ENCODE measurements around the gene ABCC10. TPM values are rescaled to one million over a fixed set of nuclear protein-coding genes. Genes with fewer than 3 reads are reported as not detected.
"Not testable (repeated sequence)": the region's sequence is repeated elsewhere in the genome, so short reads cannot be mapped to it uniquely, and the experiment has no call there.

The ABCC10 gene
- total RNA-seq, 6 experiments from 2014 or later: 5.8 to 10.7 (median 7.5) TPM

DNA sequence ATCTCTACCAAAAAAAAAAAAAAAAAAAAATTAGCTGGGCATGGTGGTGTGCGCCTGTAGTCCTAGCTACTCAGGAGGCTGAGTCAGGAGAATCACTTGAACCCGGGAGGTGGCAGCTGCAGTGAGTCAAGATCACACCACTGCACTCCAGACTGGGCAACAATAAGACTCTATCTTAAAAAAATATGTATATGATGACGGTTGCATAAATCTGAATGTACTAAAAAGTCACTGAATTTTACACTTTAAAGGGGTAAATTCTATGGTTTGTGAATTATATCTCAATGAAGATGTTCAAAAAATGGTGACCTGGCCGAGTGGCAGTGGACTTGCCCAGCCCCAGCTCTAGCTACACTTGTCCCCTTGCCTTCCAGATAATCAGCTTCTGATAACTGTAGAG is 10.4 kb upstream of the ABCC10 start:
- WGBS (ENCODE audit: insufficient coverage, low coverage, low lambda C conversion rate, missing lambda C conversion rate): 84% methylated on average over 4 of the region's 4 CpGs
- Histone ChIP-seq H3K4me1 (no peaks in the 10 kb centered on the region), H3K9me3 (no peaks in the 10 kb centered on the region), H3K27me3 (no peaks in the 10 kb centered on the region), H3K4me3 (no peak overlapping the region), H3K36me3 (no peaks in the 10 kb centered on the region), H3K27ac (no peak overlapping the region)
- no peak for ATAC-seq
- no peak for DNase-seq
- no peak for TF ChIP-seq POLR2A (IDR thresholded peaks at IDR 0.05)
- TF ChIP-seq, protein P1, sequence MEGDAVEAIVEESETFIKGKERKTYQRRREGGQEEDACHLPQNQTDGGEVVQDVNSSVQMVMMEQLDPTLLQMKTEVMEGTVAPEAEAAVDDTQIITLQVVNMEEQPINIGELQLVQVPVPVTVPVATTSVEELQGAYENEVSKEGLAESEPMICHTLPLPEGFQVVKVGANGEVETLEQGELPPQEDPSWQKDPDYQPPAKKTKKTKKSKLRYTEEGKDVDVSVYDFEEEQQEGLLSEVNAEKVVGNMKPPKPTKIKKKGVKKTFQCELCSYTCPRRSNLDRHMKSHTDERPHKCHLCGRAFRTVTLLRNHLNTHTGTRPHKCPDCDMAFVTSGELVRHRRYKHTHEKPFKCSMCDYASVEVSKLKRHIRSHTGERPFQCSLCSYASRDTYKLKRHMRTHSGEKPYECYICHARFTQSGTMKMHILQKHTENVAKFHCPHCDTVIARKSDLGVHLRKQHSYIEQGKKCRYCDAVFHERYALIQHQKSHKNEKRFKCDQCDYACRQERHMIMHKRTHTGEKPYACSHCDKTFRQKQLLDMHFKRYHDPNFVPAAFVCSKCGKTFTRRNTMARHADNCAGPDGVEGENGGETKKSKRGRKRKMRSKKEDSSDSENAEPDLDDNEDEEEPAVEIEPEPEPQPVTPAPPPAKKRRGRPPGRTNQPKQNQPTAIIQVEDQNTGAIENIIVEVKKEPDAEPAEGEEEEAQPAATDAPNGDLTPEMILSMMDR (IDR thresholded peaks at IDR 0.05): no peak
- intact Hi-C loops (cut with DNase I): no loop called here

DNA sequence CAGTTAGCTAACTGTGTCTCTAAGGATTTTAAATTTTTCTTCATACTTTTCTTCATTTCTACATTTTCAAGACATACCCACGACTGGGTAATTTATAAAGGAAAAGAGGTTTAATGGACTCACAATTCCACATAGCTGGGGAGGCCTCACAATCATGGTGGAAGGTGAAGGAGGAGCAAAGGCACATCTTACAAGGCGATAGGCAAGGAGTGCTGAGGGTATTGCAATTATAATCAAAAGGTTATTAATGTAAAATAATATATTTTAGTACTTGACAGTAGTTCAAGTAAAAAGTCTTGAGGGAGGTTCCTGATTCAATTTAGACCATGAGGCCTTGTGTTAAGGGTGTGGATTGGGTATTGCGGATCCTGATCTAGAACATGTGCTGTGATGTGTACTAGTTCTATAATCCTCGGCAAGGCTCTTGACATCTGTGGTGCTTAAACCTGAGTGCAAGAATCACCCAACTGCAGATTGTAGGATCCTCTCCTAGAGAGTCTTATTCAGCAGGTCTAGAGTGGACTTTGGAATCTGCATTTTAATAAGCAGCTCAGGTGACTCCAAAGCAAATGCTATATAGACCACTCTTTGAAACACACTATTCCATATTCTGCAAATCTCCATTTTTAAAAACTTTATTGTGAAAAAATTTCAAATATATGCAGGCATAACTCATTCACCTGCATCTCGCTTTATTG is 7.2 kb upstream of the ABCC10 start:
- no peaks in the 10 kb centered on the region for H3K4me1 ChIP-seq
- no peak for DNase-seq
- H3K4me3 ChIP-seq: no peak overlapping the region
- no peaks in the 10 kb centered on the region for H3K36me3 ChIP-seq
- WGBS (ENCODE audit: insufficient coverage, low coverage, low lambda C conversion rate, missing lambda C conversion rate): 56% methylated on average over 5 of the region's 5 CpGs
- TF ChIP-seq, protein P1 (IDR thresholded peaks at IDR 0.05): no peak
- TF ChIP-seq POLR2A (IDR thresholded peaks at IDR 0.05): no peak
- no peak for ATAC-seq
- no peak overlapping the region for H3K27ac ChIP-seq
- intact Hi-C loops (cut with DNase I): no loop called here
- H3K9me3 ChIP-seq: no peaks in the 10 kb centered on the region
- no peaks in the 10 kb centered on the region for H3K27me3 ChIP-seq

DNA sequence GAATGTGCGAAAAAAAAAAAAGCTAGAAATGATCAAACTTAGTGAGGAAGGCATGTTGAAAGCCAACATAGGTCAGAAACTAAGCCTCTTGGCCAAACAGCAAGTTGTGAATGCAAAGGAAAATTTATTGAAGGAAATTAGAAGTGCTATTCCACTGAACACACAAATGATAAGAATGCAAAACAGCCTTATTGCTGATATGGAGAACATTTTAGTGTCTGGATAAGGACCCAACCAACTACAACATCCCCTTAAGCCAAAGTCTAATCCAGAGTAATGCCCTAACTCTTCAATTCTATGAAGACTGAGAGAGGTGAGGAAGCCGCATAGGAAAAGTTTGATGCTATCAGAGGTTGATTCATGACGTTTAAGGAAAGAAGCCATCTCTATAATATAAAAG is 5.5 kb upstream of the ABCC10 start:
- no peak overlapping the region for H3K27ac ChIP-seq
- no peaks in the 10 kb centered on the region for H3K27me3 ChIP-seq
- 77% methylated on average over 3 of the region's 3 CpGs for WGBS (ENCODE audit: insufficient coverage, low coverage, low lambda C conversion rate, missing lambda C conversion rate)
- no peaks in the 10 kb centered on the region for H3K9me3 ChIP-seq
- ATAC-seq (no peak), DNase-seq (no peak)
- TF ChIP-seq, protein P1 (IDR thresholded peaks at IDR 0.05): no peak
- no peak for TF ChIP-seq POLR2A (IDR thresholded peaks at IDR 0.05)
- H3K4me1 ChIP-seq: peaks cover 0 to 8% (median 0%) of the 10 kb centered on the region in 4 donors
- no peaks in the 10 kb centered on the region for H3K36me3 ChIP-seq
- intact Hi-C loops (cut with DNase I): no loop called here
- no peak overlapping the region for H3K4me3 ChIP-seq

DNA sequence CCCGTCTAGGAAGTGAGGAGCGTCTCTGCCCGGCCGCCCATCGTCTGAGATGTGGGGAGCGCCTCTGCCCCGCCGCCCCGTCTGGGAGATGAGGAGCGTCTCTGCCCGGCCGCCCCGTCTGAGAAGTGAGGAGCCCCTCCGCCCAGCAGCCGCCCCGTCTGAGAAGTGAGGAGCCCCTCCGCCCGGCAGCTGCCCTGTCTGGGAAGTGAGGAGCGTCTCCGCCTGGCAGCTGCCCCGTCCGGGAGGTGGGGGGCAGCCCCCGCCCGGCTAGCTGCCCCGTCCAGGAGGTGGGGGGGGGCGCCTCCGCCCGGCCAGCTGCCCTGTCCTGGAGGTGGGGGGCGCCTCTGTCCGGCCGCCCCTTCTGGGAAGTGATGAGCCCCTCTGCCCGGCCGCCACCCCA is 2.3 kb upstream of the ABCC10 start:
- H3K9me3 ChIP-seq; H3K27me3 ChIP-seq; H3K27ac ChIP-seq; H3K36me3 ChIP-seq; DNase-seq; ATAC-seq; H3K4me3 ChIP-seq; intact Hi-C loops (cut with DNase I): not testable (repeated sequence)
- peaks cover 0 to 18% (median 5%) of the 10 kb centered on the region in 4 donors for H3K4me1 ChIP-seq
- WGBS (ENCODE audit: insufficient coverage, low coverage, low lambda C conversion rate, missing lambda C conversion rate): 96% methylated on average over 18 of the region's 33 CpGs

DNA sequence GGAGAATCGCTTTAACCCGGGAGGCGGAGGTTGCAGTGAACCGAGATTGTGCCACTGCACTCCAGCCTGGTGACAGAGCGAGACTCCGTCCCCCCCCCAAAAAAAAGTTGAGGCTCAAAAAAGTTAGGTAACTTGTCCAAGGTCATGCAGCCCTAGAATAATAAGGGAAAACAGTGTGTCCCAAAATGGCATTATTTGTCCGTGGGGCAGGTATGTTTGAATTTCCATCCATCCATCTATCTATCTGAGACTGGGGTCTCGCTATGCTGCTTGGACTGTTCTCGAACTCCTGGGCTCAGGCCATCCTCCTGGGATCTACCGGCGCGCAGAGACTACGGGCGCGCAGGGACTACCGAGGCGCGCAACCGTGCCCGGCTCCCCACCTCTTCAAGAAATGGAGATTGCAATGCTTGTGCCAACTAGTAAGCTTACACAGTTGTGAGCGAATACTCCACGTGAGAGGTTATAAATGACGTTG is 374 bp upstream of the ABCC10 start:
- no peaks in the 10 kb centered on the region for H3K36me3 ChIP-seq
- H3K27me3 ChIP-seq: no peaks in the 10 kb centered on the region
- peaks cover 0 to 18% (median 5%) of the 10 kb centered on the region in 4 donors for H3K4me1 ChIP-seq
- no peak for DNase-seq
- ATAC-seq: peak in 1 of 4 donors; percentile 37
- H3K4me3 ChIP-seq: peak overlapping the region; percentile 81 to 97 (median 90)
- H3K27ac ChIP-seq: peak overlapping the region; percentile 18 to 82 (median 71)
- TF ChIP-seq, protein P1 (IDR thresholded peaks at IDR 0.05): no peak
- TF ChIP-seq POLR2A (IDR thresholded peaks at IDR 0.05): no peak
- H3K9me3 ChIP-seq: no peaks in the 10 kb centered on the region
- intact Hi-C loops (cut with DNase I): no loop called here
- 43% methylated on average over 21 of the region's 23 CpGs for WGBS (ENCODE audit: insufficient coverage, low coverage, low lambda C conversion rate, missing lambda C conversion rate)
